Mucosa of rectum (tissue), 2 donors: ENCODE measurements around the gene F2R.
"Not testable (repeated sequence)": the region's sequence is repeated elsewhere in the genome, so short reads cannot be mapped to it uniquely, and the experiment has no call there.

Experiments
- H3K27ac ChIP-seq, 2 donors: one replicate each; pipeline ENCODE4 v1.7.0; 2013; ENCODE audit warnings: inconsistent platforms in 2 of 2, low read depth in 2 of 2, low read length in 2 of 2
- H3K27me3 ChIP-seq, 2 donors: one replicate each; pipeline ENCODE4 v1.7.0; 2013; ENCODE audit warnings: low read length in 2 of 2; ENCODE audit not compliant: control insufficient read depth in 2 of 2, insufficient read depth in 2 of 2
- H3K36me3 ChIP-seq, 2 donors: one replicate each; pipeline ENCODE4 v1.7.0; 2013; ENCODE audit warnings: low read length in 2 of 2; ENCODE audit not compliant: control insufficient read depth in 2 of 2, insufficient read depth in 2 of 2
- H3K4me1 ChIP-seq, 2 donors: one replicate each; pipeline ENCODE4 v1.7.0; 2013; ENCODE audit warnings: low read length in 2 of 2, mild to moderate bottlenecking in 1 of 2; ENCODE audit not compliant: control insufficient read depth in 2 of 2, insufficient read depth in 2 of 2
- H3K4me3 ChIP-seq, 2 donors: one replicate each; pipeline ENCODE4 v1.7.0; 2013; ENCODE audit warnings: low read length in 2 of 2
- H3K9ac ChIP-seq, 2 donors: one replicate each; pipeline ENCODE4 v1.7.0; 2013; ENCODE audit warnings: low read length in 2 of 2, low read depth in 1 of 2, mild to moderate bottlenecking in 1 of 2
- H3K9me3 ChIP-seq, 2 donors: one replicate each; pipeline ENCODE4 v1.7.0; 2013; ENCODE audit warnings: low read length in 2 of 2; ENCODE audit not compliant: control insufficient read depth in 2 of 2
- donor health status: healthy.
- donor health status: Normal muscosa, but diverticular disease.

The F2R gene

GRCh38 chr5:76766746-76767145 lies 50.8 kb downstream of the F2R start:
- no peaks in the 10 kb centered on the region for H3K27me3 ChIP-seq
- H3K27ac ChIP-seq: no peak overlapping the region
- no peaks in the 10 kb centered on the region for H3K9me3 ChIP-seq
- H3K36me3 ChIP-seq: no peaks in the 10 kb centered on the region
- no peaks in the 10 kb centered on the region for H3K4me1 ChIP-seq
- H3K9ac ChIP-seq: no peak overlapping the region
- H3K4me3 ChIP-seq: no peak overlapping the region

- not testable (repeated sequence) for H3K27me3 ChIP-seq, H3K4me3 ChIP-seq, H3K4me1 ChIP-seq, H3K36me3 ChIP-seq, H3K9ac ChIP-seq, H3K9me3 ChIP-seq, H3K27ac ChIP-seq
Observed at GRCh38 chr5:76771041-76771440, 55.1 kb downstream of the F2R start.

DNA sequence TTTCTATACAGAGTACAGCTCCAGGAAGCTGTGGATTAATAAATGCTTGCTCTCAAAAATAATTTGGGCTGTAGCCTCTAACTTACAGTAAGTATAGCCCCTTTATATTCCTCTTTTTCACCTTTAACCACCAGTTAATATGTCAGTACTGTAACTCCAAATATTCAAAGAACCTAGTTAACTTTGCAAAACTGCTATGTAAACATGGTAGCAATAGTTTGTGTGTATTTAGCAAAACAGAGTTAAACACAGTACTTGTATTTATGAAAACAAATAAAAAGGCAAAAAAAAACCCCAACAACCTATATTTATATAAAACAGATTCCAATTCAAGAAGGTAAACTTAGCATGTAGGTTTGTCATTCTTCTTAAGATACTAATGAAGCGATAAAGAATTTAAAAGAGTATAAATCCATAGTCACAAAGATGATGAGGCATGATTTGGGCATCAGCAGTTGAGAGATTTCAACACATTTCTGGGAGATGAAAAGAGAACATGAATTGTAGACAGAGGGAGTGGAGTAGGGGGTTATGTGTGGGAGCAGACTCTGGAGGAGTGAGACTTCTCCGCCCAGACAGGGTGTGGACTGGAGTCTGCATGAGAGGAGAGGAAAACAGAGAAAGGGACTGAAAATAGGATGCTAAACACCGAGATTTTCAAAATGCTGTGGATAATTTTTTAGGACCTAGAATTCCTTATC lies 55.9 kb downstream of the F2R start:
- Histone ChIP-seq H3K27ac (no peak overlapping the region), H3K9ac (no peak overlapping the region), H3K36me3 (no peaks in the 10 kb centered on the region), H3K9me3 (no peaks in the 10 kb centered on the region), H3K4me1 (peaks cover 2 to 3% of the 10 kb centered on the region in 2 donors), H3K27me3 (no peaks in the 10 kb centered on the region), H3K4me3 (no peak overlapping the region)

GRCh38 chr5:76775921-76776320 lies 60.0 kb downstream of the F2R start:
- Histone ChIP-seq H3K9ac (no peak overlapping the region), H3K4me1 (peaks cover 2 to 3% of the 10 kb centered on the region in 2 donors), H3K27me3 (no peaks in the 10 kb centered on the region), H3K4me3 (no peak overlapping the region), H3K27ac (no peak overlapping the region), H3K9me3 (no peaks in the 10 kb centered on the region), H3K36me3 (no peaks in the 10 kb centered on the region)

DNA sequence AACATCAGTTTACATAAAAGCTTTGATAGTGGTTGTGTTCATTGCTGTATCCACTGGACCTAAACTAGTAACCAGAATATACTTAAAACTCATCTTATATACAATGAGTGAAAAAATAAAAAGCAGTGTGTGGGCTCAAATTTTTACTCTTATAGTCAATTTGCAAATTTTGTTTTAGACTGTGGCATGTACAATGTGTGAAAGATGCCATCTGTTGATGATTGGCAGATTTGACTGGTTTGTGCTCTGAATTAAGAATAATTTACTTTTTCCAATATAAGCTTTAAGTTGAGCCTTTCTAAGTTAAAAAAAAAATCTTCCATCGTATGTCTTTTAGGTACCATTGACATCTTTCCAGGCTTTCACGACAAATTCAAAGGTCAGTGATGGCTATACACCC lies 60.5 kb downstream of the F2R start:
- H3K9ac ChIP-seq: no peak overlapping the region
- no peaks in the 10 kb centered on the region for H3K36me3 ChIP-seq
- H3K27me3 ChIP-seq: no peaks in the 10 kb centered on the region
- H3K27ac ChIP-seq: no peak overlapping the region
- H3K4me3 ChIP-seq: no peak overlapping the region
- peaks cover 2 to 3% of the 10 kb centered on the region in 2 donors for H3K4me1 ChIP-seq
- H3K9me3 ChIP-seq: no peaks in the 10 kb centered on the region

DNA sequence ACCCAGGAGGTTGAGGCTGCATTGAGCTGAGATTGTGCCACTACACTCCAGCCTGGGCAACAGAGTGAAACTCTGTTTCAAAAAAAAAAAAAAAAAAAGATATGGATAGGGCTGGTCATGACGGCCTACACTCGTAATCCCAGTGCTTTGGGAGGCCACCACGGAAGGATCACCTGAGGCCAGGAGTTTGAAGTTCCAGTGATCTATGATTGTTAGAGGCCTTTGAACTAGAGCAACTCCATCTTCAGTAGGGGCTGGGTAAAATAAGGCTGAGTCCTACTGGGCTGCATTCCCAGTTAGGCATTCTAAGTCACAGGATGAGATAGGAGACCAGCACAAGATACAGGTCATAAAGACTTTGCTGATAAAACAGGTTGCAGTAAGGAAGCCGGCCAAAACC lies 64.7 kb downstream of the F2R start:
- not testable (repeated sequence) for H3K4me1 ChIP-seq, H3K9ac ChIP-seq, H3K27me3 ChIP-seq, H3K9me3 ChIP-seq, H3K27ac ChIP-seq, H3K4me3 ChIP-seq, H3K36me3 ChIP-seq

- Histone ChIP-seq H3K27me3 (no peaks in the 10 kb centered on the region), H3K9me3 (no peaks in the 10 kb centered on the region), H3K27ac (no peak overlapping the region), H3K4me3 (no peak overlapping the region), H3K36me3 (no peaks in the 10 kb centered on the region), H3K4me1 (peaks cover 0 to 2% of the 10 kb centered on the region in 2 donors), H3K9ac (no peak overlapping the region)
Observed at GRCh38 chr5:76781775-76782174, 65.8 kb downstream of the F2R start.

DNA sequence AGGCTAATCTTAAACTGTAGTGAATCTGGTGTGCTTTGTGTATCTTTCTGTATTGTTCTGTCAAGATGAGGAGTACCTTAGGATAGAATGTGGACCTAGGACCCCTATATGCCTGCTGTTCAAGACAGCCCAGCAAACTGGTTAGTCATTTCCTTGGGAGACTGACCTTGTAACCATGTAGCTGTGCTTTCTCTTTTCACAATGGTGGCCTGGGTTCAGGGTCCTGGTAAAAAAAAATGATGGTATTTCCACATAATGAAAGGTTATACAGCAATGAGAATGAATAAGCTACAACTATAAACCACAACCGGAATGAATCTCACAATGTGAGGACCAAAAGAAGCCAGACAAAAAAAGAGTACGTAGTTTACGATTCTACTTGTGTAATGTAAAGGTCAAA lies 66.5 kb downstream of the F2R start:
- no peak overlapping the region for H3K4me3 ChIP-seq
- peaks cover 0 to 5% of the 10 kb centered on the region in 2 donors for H3K4me1 ChIP-seq
- no peak overlapping the region for H3K9ac ChIP-seq
- no peaks in the 10 kb centered on the region for H3K36me3 ChIP-seq
- H3K27me3 ChIP-seq: no peaks in the 10 kb centered on the region
- H3K9me3 ChIP-seq: no peaks in the 10 kb centered on the region
- no peak overlapping the region for H3K27ac ChIP-seq
